GM21786 (cell line): ENCODE results near the gene KLHL8.

ENCODE experiments used
- ATAC-seq: cut with Tn5 transposase; IDR thresholded peaks from one replicate; pipeline ENCODE4 v1.9.1; 2021; ENCODE audit not compliant: unreplicated experiment

KLHL8 gene

DNA sequence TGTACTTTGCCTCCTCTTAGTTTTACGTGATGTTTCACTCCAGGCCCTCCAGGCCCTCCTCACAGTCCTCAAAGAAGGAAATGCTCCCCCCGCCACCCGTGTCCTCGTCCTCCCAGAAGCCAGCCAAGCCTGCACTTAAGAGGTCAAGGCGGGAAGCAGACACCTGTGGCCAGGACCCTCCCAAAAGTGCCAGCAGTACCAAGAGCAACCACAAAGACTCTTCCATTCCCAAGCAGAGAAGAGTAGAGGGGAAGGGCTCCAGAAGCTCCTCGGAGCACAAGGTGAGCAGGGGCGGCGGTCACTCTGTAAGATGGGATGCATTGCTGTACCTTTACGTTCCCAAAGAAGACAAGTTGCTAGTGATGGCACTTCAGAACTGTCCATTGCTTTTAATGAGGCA, 94.4 kb downstream of the KLHL8 start:
- ATAC-seq = no peak

DNA sequence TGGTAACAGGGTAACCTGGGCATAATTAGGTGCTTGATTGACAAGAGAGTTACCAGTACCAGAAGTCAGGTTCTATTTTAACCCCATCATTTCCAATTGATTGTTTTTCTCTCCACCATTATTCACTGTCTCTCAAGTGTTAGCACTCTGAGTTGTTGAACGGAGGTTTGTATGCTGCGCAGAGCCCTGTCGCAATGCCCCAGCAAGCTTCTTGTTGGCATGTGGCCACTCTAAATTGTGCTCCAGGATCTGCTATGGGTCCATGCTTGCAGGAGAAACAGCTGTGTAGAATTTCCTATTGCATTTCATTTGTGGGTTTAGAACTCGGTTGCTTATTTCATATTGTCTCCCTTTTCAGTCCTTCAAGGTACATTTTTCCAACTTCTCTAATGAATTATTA, 98.2 kb downstream of the KLHL8 start:
- ATAC-seq = no peak

DNA sequence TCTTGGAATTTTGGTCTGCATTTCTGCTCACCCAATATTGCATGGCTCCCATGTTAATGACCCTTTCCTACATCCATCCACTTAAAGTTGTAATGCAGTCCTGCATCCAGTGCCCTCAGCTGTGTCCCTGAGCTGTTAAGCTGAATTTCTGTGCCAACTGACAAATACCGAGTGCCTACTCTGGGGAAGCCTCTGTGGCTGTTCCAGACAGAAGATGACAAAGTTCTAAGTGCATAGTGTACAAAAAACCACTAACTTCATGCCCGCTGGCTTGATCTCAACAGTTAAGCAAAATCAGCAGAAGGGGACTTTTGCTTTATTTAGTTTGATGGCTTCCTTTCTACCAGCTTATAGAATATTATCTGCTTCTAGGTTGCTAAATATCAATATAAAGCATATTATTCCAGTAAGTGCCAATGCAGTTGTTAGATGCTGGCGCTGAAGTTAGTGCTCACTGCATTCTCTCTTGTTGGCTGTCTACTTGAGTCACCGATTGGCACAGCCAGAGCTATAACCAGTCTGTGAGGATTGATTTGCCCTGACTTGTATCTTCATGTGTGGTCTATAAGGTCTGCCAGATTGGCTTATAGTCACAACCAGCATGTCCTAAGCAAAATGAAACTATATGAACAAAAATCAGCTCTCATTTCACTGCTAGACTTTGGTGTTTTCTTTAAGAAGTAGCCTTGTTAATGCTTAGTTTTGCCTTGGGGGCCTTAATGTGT, 98.9 kb downstream of the KLHL8 start:
- no peak for ATAC-seq

DNA sequence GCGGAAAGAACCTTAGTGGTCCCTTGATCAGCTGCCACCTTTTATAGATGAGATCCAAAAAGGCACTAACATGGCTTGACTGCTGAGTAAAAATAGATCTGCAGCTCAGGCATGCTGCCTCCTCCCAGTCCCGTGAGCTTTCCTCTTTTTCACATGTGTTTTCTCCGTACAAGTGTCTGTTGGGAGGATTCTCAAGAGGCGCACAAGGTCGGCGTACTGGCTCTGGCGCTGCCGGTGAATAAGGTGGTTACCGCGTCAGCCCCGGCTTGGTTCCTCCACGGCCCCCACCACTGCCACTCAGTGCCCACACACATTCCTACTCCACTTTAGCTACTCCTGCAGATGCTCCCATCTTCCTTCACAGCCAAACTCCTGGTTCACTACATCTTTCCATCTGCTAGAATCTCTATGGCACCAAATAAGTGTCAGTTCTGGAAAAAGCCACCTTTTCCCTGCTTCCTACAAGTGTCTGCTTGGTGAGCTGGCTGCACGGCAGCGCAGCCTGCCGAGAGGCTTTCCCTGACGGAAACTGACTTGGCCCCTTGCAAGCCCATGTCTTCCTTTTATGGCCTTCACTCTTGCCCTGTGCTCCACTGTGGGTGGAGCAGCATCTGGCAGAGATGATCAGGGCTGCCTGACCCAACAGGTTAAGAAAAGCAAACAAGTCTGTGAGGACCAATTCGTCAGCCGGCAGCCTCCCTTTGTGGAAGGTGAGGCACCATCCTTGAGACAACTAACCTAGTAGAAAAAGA, 99.8 kb downstream of the KLHL8 start:
- ATAC-seq = no peak

DNA sequence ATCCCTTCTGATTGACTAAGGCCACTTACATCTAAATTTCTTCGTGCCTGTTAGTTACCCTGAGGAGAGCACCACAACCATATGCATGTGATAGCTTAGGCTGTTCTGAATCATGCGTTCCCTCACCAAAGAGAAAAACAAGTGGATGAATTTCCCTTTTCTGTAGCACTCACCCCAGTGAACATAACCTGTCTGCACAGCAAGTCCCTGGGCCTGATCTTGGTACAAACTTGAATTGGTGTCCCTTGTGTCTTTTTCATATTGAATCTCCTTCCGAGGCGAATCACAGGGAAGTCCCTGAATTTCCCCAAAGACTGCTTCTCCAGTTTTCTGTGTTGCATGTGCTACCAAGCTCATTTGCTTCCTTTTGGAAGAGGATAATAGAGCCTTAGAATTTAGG, 100.4 kb downstream of the KLHL8 start:
- no peak for ATAC-seq

DNA sequence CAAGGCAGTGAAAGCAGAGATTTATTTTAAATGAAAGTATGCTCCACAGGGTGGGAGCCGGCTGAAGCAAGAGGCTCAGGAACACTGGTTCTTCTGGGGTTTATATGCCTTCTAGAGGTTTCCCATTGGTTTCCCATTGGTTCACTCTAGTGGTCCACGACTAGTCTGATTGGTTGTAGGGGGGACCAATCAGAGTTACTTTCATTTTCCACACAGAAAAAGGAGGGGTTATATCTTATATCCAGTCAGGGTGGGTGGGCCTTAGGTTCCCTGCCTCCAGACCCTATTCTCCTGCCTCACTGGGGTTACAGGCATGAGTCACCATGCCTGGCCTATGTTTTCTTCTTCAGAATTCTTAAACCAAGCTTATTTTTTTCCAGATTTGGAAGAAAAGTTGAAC, 101.6 kb downstream of the KLHL8 start:
- no peak for ATAC-seq

DNA sequence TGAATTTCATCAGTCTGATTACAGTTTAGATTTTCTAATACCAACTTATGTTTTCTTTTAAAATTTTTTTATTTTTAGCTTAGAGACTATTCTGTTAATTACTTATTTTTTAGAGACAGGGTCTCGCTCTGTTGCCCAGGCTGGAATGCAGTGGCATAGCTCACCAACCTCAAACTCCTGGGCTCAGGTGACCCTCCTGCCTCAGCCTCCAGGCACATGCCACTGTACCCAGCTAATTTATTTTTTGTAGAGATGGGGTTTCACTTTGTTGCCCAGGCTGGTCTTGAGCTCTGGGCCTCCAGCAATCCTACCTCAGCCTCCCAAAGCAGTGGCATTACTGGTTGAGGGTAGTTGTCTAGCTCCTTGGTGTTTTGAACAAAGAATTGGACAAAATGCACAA, 102.0 kb downstream of the KLHL8 start:
- ATAC-seq = no peak

DNA sequence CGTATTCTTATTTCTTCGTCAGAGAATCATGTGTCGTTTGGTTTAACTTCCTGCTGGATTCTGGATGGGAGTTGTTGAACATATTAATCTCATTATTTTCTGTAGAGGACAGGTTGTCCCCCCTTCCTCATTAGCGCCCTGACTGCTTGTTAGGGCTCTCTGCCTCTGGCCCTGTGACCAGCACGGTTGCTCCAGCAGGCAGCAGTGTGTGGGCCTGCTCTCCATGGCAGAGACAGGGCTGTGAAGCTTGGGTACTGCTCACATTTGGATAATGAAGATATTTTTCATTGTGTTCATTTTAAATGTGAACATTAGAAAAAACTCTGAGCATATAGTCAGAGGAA, 102.7 kb downstream of the KLHL8 start:
- no peak for ATAC-seq

DNA sequence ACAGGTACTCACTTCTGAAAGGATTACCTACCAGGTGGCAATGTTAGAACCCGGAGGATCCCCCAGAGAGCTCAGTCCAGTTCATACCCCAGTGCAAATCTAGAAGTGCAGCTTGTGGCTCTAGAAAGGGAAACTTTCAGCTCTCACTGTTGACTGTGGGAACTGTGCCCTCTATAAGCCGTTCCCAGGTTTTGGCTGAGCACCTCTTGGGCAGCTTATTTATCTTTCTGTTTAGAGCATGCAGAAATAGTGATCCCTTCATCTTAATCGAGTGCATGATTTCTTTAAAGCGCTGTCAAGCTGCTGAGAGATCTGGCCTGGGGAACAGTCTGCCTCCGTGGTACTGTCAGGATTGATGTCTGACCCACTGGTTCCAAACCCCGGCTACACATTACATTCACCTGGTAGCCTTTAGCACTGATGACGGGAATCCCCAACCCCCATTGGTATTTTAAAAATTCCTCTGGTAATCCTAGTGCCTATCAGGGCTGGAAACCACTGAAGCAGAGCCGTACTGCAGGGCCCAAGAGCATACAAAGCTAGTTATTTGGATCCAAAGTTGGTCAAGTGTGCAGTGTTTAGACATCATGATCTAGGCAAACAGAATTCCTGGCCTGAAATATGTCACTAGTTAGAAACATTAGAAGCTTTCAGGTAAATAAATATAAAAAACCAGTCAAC, 103.2 kb downstream of the KLHL8 start:
- no peak for ATAC-seq

DNA sequence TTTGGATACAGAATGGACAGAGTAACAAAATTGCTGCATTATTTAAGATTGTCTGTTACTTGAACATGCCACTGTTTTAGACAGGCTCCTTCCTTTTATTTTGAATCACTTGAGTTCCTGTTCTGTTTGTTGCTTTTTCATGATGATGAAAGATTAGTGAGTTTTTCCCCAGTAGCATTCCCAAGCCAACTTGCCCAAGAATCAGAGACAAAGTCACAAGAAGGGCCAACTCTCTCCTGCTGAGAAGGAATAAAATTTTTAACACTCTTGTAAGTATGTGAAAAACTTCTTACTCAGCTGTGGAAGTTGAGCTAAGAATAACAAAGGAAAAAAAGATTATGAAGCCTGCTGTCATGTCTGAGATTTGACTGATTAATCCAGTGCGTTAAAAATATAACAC, 104.2 kb downstream of the KLHL8 start:
- ATAC-seq = no peak

DNA sequence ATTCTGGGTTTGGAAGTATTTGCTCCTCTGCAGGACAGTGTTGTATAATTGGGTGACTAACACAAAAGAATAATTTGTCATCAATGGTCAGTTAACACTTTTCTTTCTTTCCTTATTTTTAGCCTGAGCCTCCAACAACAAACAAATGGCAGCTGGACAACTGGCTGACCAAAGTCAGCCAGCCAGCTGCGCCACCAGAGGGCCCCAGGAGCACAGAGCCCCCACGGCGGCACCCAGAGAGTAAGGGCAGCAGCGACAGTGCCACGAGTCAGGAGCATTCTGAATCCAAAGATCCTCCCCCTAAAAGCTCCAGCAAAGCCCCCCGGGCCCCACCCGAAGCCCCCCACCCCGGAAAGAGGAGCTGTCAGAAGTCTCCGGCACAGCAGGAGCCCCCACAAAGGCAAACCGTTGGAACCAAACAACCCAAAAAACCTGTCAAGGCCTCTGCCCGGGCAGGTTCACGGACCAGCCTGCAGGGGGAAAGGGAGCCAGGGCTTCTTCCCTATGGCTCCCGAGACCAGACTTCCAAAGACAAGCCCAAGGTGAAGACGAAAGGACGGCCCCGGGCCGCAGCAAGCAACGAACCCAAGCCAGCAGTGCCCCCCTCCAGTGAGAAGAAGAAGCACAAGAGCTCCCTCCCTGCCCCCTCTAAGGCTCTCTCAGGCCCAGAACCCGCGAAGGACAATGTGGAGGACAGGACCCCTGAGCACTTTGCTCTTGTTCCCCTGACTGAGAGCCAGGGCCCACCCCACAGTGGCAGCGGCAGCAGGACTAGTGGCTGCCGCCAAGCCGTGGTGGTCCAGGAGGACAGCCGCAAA, 106.0 kb downstream of the KLHL8 start:
- ATAC-seq = no peak

DNA sequence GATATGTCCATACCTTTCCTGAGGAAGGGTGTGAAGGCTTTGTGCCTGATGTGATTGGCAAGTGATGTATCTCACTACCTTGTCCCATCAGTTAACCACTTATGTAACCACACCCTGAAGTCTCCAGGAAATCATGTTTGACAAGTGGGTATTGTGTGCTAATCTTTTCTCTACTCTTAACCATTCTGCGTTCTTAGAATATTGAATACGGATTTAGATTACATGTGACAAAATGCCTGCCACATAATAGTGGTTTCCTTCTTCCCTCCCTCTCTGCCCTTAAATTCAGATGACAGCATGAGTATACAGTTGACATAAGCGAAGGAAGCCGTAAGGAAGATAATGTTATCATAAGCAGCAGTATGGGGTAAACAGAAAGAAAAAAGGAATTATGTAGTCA, 108.4 kb downstream of the KLHL8 start:
- no peak for ATAC-seq
